Measurements from ENCODE around the gene ATP2A2. TPM values are rescaled to one million over a fixed set of nuclear protein-coding genes. Genes with fewer than 3 reads are reported as not detected.
A peak's percentile ranks its signal among the peaks of the same experiment; 100 is the strongest.

Gene ATP2A2
- total RNA-seq, 2 donors from 2014 or later: 52.7 to 61.6 TPM

DNA sequence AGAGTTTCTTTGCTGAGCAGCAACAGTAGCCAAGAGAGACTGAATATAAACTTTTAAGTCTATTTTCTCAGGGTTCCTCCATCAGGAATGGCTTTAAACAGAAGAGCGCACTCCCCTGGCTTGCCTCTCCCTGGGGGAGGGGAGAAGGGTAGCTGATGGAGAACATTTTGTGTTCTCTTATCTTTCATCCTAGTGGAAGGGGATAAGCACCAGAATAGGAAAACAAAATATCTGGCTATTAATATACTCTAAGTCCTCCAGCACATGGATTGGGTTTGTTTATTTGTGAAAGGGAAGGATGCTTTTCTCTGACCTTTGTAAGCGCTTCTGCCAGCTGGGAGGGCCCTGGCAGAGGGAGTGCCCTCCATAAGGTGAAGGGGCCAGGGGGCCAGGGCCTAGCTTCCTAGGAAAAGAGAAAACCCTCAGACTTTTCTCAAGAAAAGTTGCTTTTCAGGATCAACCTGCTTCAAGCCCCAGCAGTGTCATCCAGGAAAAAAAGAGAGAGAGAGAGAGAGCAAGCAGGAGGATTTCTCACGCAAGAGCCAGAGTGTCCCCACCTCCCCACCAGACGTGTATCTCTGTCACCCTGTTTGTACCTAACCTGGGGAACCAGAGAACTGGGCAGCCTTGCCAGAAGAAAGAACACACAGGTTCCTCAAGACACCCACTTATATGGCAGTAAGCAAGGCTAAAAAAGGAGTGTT is 34.3 kb upstream of the ATP2A2 start:
- peak overlapping the region; percentile 80 to 89 (median 85) for H3K27ac ChIP-seq
- H3K9me3 ChIP-seq: no peaks in the 10 kb centered on the region
- H3K27me3 ChIP-seq: no peaks in the 10 kb centered on the region
- no peak for TF ChIP-seq POLR2A (IDR thresholded peaks at IDR 0.05)
- TF ChIP-seq, protein P1, sequence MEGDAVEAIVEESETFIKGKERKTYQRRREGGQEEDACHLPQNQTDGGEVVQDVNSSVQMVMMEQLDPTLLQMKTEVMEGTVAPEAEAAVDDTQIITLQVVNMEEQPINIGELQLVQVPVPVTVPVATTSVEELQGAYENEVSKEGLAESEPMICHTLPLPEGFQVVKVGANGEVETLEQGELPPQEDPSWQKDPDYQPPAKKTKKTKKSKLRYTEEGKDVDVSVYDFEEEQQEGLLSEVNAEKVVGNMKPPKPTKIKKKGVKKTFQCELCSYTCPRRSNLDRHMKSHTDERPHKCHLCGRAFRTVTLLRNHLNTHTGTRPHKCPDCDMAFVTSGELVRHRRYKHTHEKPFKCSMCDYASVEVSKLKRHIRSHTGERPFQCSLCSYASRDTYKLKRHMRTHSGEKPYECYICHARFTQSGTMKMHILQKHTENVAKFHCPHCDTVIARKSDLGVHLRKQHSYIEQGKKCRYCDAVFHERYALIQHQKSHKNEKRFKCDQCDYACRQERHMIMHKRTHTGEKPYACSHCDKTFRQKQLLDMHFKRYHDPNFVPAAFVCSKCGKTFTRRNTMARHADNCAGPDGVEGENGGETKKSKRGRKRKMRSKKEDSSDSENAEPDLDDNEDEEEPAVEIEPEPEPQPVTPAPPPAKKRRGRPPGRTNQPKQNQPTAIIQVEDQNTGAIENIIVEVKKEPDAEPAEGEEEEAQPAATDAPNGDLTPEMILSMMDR (IDR thresholded peaks at IDR 0.05): no peak
- ATAC-seq (no peak), DNase-seq (no peak)
- intact Hi-C loops (cut with DNase I): no loop called here
- 64 to 68% methylated on average over 4 of the region's 4 CpGs for WGBS, 2 donors
- H3K4me3 ChIP-seq: no peak overlapping the region
- peaks cover 45% of the 10 kb centered on the region for H3K4me1 ChIP-seq
- no peaks in the 10 kb centered on the region for H3K36me3 ChIP-seq (replicated peaks in 1 of 2; ENCODE audit: insufficient read depth in 1 of 2, low read depth in 2 of 2)

DNA sequence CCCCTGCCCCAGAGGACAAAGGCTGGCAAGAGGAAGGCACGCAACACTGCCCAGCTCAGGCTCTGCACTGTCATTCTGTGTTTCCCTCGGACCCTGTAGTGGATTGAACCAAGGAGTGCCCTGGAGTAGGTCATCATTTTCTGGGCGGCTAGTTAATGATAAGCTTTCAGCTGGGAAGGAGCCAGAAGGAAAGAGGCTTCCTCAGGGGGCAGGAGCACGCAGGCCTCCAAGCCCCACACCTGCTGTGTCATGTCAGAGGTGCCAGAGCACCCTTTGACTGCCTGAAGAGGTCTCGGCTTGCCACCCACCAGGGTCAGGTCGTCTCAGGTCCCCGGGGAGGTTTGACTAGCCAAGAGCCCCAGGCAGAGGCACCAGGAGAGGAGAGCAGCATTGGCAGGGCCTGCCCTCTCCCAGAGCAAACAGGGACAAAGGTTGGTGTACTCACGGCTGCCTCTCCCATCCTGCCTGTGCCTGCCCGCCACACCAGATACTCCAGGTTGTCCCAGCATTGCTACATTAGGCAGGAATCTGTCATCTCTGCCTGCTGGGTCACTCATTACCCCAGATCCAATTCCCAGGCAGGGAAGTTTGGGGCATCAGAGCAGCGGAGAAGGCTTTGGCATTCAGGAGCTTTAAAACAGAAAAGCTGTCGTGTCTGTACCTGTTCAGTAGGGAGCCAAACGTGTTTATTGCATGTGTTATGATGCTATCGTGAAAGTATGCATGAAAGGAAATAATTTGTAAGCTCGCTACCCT is 33.5 kb upstream of the ATP2A2 start:
- Histone ChIP-seq H3K4me1 (peaks cover 46% of the 10 kb centered on the region), H3K9me3 (no peaks in the 10 kb centered on the region), H3K36me3 (replicated peaks in 1 of 2; ENCODE audit: insufficient read depth in 1 of 2, low read depth in 2 of 2) (no peaks in the 10 kb centered on the region), H3K4me3 (no peak overlapping the region), H3K27me3 (no peaks in the 10 kb centered on the region), H3K27ac (peak overlapping the region; percentile 80 to 89 (median 85))
- WGBS, 2 donors: 11 to 24% methylated on average over 9 to 14 of the region's 14 CpGs
- ATAC-seq (peak; percentile 80), DNase-seq (peak; percentile 64 to 78 (median 74))
- intact Hi-C loops (cut with DNase I): no loop called here
- TF ChIP-seq POLR2A (IDR thresholded peaks at IDR 0.05): peak in 2 of 3 donors; percentile 45 to 51
- TF ChIP-seq, protein P1 (IDR thresholded peaks at IDR 0.05): no peak

DNA sequence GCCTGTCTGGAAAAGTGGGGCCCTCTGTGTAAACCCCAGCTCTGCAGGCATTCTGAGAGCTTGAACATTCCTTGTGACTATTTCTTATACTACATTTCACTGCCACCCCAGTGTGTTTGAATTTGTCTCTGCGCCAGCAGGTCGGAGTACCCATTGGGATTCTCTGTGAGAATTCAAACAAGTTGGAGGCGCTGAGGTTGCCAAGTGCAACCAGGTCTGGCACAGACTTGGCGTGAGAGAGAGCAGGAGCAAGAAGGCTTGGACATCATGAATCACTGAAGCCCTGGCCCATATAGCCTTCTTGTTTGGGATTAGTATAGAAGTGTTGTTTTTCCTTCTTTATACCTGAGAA is 33.0 kb upstream of the ATP2A2 start:
- Histone ChIP-seq H3K9me3 (no peaks in the 10 kb centered on the region), H3K27ac (peak overlapping the region; percentile 80 to 89 (median 85)), H3K4me3 (no peak overlapping the region), H3K36me3 (replicated peaks in 1 of 2; ENCODE audit: insufficient read depth in 1 of 2, low read depth in 2 of 2) (no peaks in the 10 kb centered on the region), H3K27me3 (no peaks in the 10 kb centered on the region), H3K4me1 (peaks cover 51% of the 10 kb centered on the region)
- ATAC-seq (peak; percentile 18), DNase-seq (peak; percentile 46 to 76 (median 62))
- intact Hi-C loops (cut with DNase I): no loop called here
- TF ChIP-seq, protein P1 (IDR thresholded peaks at IDR 0.05): no peak
- TF ChIP-seq POLR2A (IDR thresholded peaks at IDR 0.05): no peak
- 27 to 29% methylated on average over 4 of the region's 4 CpGs for WGBS, 2 donors

DNA sequence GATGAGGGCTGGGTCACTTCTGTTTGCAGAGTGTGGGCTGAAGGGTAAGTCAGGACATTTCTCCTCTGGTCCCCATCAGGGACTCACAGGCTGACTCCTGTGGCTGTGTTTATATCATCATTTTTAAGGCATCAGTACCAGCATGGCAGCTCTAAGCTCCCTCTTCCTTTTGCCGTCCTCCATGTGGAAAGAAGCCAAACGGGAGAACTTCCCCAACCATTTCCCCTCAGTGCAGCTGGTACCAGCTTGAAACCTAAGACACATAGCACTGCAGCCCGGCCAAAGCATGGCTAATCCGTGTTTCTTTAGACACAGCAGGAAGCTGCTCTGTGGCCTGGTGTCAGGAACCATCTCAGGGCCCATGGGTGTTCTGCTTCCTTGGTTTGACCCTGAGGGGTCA is 31.9 kb upstream of the ATP2A2 start:
- H3K27ac ChIP-seq: peak overlapping the region; percentile 80 to 89 (median 85)
- no peaks in the 10 kb centered on the region for H3K9me3 ChIP-seq
- no peak overlapping the region for H3K4me3 ChIP-seq
- ATAC-seq: no peak
- intact Hi-C loops (cut with DNase I): no loop called here
- TF ChIP-seq, protein P1 (IDR thresholded peaks at IDR 0.05): no peak
- TF ChIP-seq POLR2A (IDR thresholded peaks at IDR 0.05): no peak
- H3K27me3 ChIP-seq: no peaks in the 10 kb centered on the region
- peaks cover 55% of the 10 kb centered on the region for H3K4me1 ChIP-seq
- WGBS, 2 donors: 66 to 67% methylated on average over 3 to 4 of the region's 4 CpGs
- H3K36me3 ChIP-seq (replicated peaks in 1 of 2; ENCODE audit: insufficient read depth in 1 of 2, low read depth in 2 of 2): no peaks in the 10 kb centered on the region
- no peak for DNase-seq

Measured in body of pancreas (tissue), 4 donors.